Sciatic nerve (tissue), 2 donors: Measurements from ENCODE around the gene SAMHD1. TPM values are rescaled to one million over a fixed set of nuclear protein-coding genes. Genes with fewer than 3 reads are reported as not detected.
A peak's percentile ranks its signal among the peaks of the same experiment; 100 is the strongest.
"Not testable (repeated sequence)": the region's sequence is repeated elsewhere in the genome, so short reads cannot be mapped to it uniquely, and the experiment has no call there.

Source experiments
- ATAC-seq: fragments of 200-7000 bp; cut with Tn5 transposase; one replicate; pipeline ENCODE4 v1.9.1; 2020; ENCODE audit warnings: mild to moderate bottlenecking, moderate library complexity
- DNase-seq: peaks from one replicate; pipeline ENCODE4 v3.0.0-alpha.2; 2020; ENCODE audit warnings: low spot score
- intact Hi-C: fragments of 100-400 bp; cut with DNase I; formaldehyde crosslinking; loops from one replicate; pipeline ENCODE4 v1.14.2; 2022
- total RNA-seq: library from RNA; stranded (reverse); fragmentation: NEBNext Ultra II Directional; extraction: Animal tissue kit (Norgen Biotek cat#: 25700); gene quantifications from one replicate; pipeline ENCODE4 v1.2.1, GENCODE V29; 2021
- donor health status: DM: no; HTN: no; CAD: no.
- donor health status: DM: no; HTN: no; CAD: no.

Gene SAMHD1
- total RNA-seq, 1 donor from 2014 or later: 349 TPM

GRCh38 chr20:36924167-36925045 is 27.1 kb downstream of the SAMHD1 start:
- DNase-seq (peak; percentile 30), ATAC-seq (no peak)
- intact Hi-C loops: no loop called here

DNA sequence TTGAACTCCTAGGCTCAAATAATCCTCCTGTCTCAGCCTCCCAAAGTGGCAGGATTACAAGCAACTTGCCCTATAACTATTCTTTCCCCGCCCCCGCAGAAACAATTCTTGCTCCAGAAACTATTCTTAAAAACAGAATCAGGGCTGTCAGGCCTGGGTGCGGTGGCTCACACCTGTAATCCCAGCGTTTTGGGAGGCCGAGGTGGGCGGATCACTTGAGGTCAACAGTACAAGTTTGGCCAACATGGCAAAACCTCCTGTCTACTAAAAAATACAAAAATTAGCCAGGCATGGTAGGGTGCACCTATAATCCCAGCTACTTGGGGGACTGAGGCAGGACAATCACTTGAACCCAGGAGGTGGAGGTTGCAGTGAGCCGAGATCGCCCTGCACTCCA is 31.2 kb downstream of the SAMHD1 start:
- ATAC-seq (no peak), DNase-seq (peak; percentile 52)
- intact Hi-C loops: no loop called here

GRCh38 chr20:36919715-36920333 is 31.7 kb downstream of the SAMHD1 start:
- DNase-seq (peak; percentile 42), ATAC-seq (peak; percentile 74)
- intact Hi-C loops: no loop called here

GRCh38 chr20:36917943-36918342 is 33.6 kb downstream of the SAMHD1 start:
- ATAC-seq (no peak), DNase-seq (no peak)
- intact Hi-C loops: no loop called here

DNA sequence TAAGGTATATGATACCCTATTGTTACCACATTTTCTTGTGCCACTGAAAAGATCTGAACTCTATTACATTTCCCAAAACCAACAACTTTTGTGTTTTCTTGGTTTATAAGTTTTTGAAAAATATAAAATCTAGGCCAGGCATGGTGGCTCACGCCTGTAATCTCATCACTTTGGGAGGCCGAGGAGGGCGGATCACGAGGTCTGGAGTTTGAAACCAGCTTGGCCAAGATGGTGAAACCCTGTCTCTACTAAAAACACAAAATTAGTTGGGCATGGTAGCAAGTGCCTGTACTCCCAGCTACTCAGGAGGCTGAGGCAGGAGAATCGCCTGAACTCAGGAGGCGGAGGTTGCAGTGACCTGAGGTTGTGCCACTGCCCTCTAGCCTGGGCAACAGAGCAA is 34.3 kb downstream of the SAMHD1 start:
- ATAC-seq (no peak), DNase-seq (no peak)
- intact Hi-C loops: no loop called here

- intact Hi-C loops: no loop called here
- ATAC-seq: no peak
- DNase-seq: no peak
Measured at GRCh38 chr20:36916199-36916598, 35.3 kb downstream of the SAMHD1 start.

GRCh38 chr20:36908603-36909002 is 42.9 kb downstream of the SAMHD1 start:
- ATAC-seq (no peak), DNase-seq (no peak)
- intact Hi-C loops: no loop called here

DNA sequence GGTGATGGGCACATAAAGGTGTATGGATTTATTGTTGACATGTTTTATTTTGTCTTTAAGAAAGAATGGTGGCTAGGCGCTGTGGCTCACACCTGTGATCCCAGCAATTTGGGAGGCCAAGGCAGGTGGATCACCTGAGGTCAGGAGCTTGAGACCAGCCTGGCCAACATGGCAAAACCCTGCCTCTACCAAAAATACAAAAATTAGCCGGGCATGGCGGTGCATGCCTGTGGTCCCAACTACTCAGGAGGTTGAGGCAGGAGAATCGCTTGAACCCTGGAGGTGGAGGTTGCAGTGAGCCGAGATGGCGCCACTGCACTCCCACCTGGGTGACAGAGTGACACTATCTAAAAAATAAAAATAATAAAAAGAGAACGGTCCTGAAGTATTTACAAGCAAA is 45.4 kb downstream of the SAMHD1 start:
- ATAC-seq, intact Hi-C loops: not testable (repeated sequence)
- peak; percentile 15 for DNase-seq

- DNase-seq: peak; percentile 34
- intact Hi-C loops, ATAC-seq: not testable (repeated sequence)
Measured at GRCh38 chr20:36905566-36905965, 45.9 kb downstream of the SAMHD1 start.

GRCh38 chr20:36904690-36905089 is 46.8 kb downstream of the SAMHD1 start:
- DNase-seq (no peak), ATAC-seq (no peak)
- intact Hi-C loops: no loop called here

DNA sequence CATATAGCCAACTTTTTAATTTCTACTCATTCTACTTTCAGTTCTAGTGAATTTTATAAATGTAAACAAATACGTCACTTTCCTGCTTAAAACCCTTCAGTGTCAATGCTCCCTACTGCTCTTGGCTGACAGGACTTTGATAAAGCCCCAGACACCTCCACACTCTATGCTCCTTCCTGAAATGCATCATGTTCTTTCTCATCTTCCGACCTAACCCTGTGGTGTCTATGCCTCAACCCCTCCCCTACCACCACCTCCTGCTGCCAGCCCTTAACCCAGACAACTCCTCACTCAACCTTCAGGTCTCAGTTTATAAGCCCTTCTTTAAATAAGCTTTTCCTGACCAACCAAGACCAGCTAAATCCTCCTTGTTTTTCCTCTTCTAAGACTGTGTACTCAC is 56.5 kb downstream of the SAMHD1 start:
- DNase-seq (no peak), ATAC-seq (no peak)
- intact Hi-C loops: no loop called here

DNA sequence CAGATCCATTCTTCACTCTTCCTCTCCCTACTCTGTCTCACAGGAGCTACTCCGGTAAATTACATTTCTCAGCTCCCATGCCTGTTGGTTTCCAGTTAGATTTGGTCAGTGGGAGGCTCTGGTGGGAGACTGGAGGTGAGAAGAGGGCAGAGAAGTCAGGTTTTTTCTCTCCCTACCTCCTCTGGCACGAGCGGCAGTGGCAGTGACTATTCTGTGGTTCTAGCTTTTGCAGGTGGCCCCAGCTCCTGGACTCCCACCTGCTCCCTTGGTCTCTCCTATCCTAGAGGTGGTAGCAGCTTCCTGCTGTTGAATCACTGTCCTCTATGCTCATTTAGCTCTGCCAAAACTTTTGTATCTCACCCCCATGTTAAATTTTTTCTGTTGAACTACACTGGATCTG is 57.7 kb downstream of the SAMHD1 start:
- peak; percentile 27 for DNase-seq
- no peak for ATAC-seq

DNA sequence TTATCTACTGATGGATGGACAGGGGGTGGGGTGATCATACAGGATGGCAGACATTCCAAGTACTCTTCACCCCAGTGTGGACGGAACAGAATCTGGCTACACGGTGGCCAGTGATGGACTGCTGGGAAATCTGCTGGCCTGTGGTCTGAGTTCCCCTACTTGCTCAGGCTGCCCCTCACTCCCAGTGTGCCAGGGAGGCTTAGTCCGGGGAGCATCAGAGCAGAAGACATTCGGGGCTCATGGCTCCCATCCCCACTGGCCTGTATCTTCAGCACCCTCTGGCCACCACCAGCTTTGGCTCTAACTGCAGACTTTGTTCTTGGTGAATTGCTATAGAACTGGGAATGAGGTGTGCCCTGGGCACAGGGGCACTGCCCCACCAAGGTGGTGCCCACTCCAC is 60.3 kb downstream of the SAMHD1 start:
- intact Hi-C loops: no loop called here
- ATAC-seq: no peak
- no peak for DNase-seq

More for the DNA sequence above, 57.7 kb downstream of the SAMHD1 start:
- intact Hi-C loops: no loop called here

- intact Hi-C loops: no loop called here
- no peak for ATAC-seq
Measured at GRCh38 chr20:36890586-36890985, 60.9 kb downstream of the SAMHD1 start.

GRCh38 chr20:36888880-36889516 is 62.5 kb downstream of the SAMHD1 start:
- intact Hi-C loops: no loop called here
- DNase-seq (no peak), ATAC-seq (no peak)

More at GRCh38 chr20:36890586-36890985, 60.9 kb downstream of the SAMHD1 start:
- DNase-seq: no peak

DNA sequence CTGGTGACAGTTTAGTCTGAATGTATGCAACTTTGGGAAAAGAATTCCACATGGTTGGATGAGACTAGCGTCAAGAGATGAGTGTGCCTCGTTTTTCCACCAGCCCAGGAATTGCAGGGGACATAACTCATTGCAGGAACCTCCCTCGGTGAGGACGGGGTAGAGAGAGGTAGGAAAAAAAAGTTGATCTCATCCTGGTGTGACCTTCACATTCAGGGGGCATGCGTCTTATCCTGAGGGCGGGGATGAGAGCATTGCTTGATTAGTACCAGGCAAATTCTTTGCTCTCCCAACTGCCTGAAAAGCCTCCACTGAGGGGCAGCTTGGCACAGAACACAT is 63.8 kb downstream of the SAMHD1 start:
- intact Hi-C loops: no loop called here

GRCh38 chr20:36886859-36887751 is 64.4 kb downstream of the SAMHD1 start:
- ATAC-seq (peak; percentile 89), DNase-seq (peak; percentile 91)
- intact Hi-C loops: no loop called here

More for the DNA sequence above, 63.8 kb downstream of the SAMHD1 start:
- DNase-seq (no peak), ATAC-seq (peak; percentile 13)

GRCh38 chr20:36885356-36885755 is 66.2 kb downstream of the SAMHD1 start:
- DNase-seq (no peak), ATAC-seq (no peak)
- intact Hi-C loops: no loop called here

GRCh38 chr20:36883977-36884535 is 67.5 kb downstream of the SAMHD1 start:
- intact Hi-C loops: no loop called here
- no peak for DNase-seq

More at GRCh38 chr20:36883977-36884535, 67.5 kb downstream of the SAMHD1 start:
- no peak for ATAC-seq
